GM12878 (cell line): Measurements from ENCODE around the gene CAP2.

Source experiments
- CBFB ChIP-seq: IDR thresholded peaks from 2 replicates; pipeline ENCODE4 v1.6.1; 2016; ENCODE audit warnings: antibody characterized with exemption, low read depth
- CEBPB ChIP-seq, 2 experiments: fragments of 150-350 bp in 1 of 2; IDR thresholded peaks; 2 replicates each; pipeline ENCODE4 v1.6.1; 2012 to 2014; ENCODE audit warnings: low read depth in 2 of 2, low read length in 2 of 2, borderline replicate concordance in 1 of 2, inconsistent platforms in 1 of 2
- MYB ChIP-seq: fragments of 150-350 bp; IDR thresholded peaks from 2 replicates; pipeline ENCODE4 v1.6.1; 2014; ENCODE audit warnings: mild to moderate bottlenecking, low read depth, low read length, borderline replicate concordance
- POLR2A ChIP-seq: IDR thresholded peaks from 2 replicates; pipeline ENCODE4 v1.6.1; 2011; ENCODE audit warnings: low read depth, mild to moderate bottlenecking, low read length
- SIN3A ChIP-seq: IDR thresholded peaks from 2 replicates; pipeline ENCODE4 v1.6.1; 2012; ENCODE audit warnings: low read depth, low read length, improper control_type of control experiment
- TAF1 ChIP-seq: IDR thresholded peaks from 2 replicates; pipeline ENCODE4 v1.6.1; 2011; ENCODE audit warnings: mild to moderate bottlenecking, low read depth, low read length, borderline replicate concordance
- YY1 ChIP-seq: IDR thresholded peaks from 2 replicates; pipeline ENCODE4 v1.6.1; 2011; ENCODE audit warnings: low read depth, mild to moderate bottlenecking, low read length
- TF ChIP-seq, protein P1 (sequence below): fragments of 450-650 bp; conservative IDR thresholded peaks from 2 replicates; pipeline ENCODE4 v1.6.1; 2017; ENCODE audit warnings: mild to moderate bottlenecking, moderate library complexity
- TF ChIP-seq, protein P2 (sequence below), 3 experiments: IDR thresholded peaks in 2 of 3; conservative IDR thresholded peaks in 1 of 3; 2 replicates each; pipeline ENCODE4 v1.5.1; 2011; ENCODE audit warnings: low read depth in 3 of 3, low read length in 3 of 3, mild to moderate bottlenecking in 3 of 3, control low read depth in 2 of 3, moderate library complexity in 2 of 3, inconsistent platforms in 1 of 3, mixed read lengths in 1 of 3; ENCODE audit not compliant: control insufficient read depth in 2 of 3, insufficient read depth in 1 of 3; ENCODE audit errors: extremely low read depth in 1 of 3

GRCh38 chr6:17408081-17408480 lies 14.7 kb downstream of the CAP2 start:
- no peak for TF ChIP-seq POLR2A
- TF ChIP-seq MYB = no peak
- TF ChIP-seq, protein P1, sequence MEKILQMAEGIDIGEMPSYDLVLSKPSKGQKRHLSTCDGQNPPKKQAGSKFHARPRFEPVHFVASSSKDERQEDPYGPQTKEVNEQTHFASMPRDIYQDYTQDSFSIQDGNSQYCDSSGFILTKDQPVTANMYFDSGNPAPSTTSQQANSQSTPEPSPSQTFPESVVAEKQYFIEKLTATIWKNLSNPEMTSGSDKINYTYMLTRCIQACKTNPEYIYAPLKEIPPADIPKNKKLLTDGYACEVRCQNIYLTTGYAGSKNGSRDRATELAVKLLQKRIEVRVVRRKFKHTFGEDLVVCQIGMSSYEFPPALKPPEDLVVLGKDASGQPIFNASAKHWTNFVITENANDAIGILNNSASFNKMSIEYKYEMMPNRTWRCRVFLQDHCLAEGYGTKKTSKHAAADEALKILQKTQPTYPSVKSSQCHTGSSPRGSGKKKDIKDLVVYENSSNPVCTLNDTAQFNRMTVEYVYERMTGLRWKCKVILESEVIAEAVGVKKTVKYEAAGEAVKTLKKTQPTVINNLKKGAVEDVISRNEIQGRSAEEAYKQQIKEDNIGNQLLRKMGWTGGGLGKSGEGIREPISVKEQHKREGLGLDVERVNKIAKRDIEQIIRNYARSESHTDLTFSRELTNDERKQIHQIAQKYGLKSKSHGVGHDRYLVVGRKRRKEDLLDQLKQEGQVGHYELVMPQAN = no peak
- no peak for TF ChIP-seq CEBPB (IDR thresholded peaks at IDR 0.05; ENCODE audit: borderline replicate concordance in 1 of 2, low read depth in 2 of 2, low read length in 2 of 2)
- TF ChIP-seq, protein P2, sequence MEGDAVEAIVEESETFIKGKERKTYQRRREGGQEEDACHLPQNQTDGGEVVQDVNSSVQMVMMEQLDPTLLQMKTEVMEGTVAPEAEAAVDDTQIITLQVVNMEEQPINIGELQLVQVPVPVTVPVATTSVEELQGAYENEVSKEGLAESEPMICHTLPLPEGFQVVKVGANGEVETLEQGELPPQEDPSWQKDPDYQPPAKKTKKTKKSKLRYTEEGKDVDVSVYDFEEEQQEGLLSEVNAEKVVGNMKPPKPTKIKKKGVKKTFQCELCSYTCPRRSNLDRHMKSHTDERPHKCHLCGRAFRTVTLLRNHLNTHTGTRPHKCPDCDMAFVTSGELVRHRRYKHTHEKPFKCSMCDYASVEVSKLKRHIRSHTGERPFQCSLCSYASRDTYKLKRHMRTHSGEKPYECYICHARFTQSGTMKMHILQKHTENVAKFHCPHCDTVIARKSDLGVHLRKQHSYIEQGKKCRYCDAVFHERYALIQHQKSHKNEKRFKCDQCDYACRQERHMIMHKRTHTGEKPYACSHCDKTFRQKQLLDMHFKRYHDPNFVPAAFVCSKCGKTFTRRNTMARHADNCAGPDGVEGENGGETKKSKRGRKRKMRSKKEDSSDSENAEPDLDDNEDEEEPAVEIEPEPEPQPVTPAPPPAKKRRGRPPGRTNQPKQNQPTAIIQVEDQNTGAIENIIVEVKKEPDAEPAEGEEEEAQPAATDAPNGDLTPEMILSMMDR (IDR thresholded peaks at IDR 0.05 in 2 of 3, conservative IDR thresholded peaks at IDR 0.05 in 1 of 3; ENCODE audit: control insufficient read depth in 2 of 3, extremely low read depth in 1 of 3, insufficient read depth in 1 of 3, low read depth in 3 of 3, low read length in 3 of 3) = no peak
- TF ChIP-seq YY1 = no peak
- TF ChIP-seq TAF1 = no peak
- TF ChIP-seq CBFB = no peak
- TF ChIP-seq SIN3A = no peak
